ENCODE measurements around the gene BLNK.

DNA sequence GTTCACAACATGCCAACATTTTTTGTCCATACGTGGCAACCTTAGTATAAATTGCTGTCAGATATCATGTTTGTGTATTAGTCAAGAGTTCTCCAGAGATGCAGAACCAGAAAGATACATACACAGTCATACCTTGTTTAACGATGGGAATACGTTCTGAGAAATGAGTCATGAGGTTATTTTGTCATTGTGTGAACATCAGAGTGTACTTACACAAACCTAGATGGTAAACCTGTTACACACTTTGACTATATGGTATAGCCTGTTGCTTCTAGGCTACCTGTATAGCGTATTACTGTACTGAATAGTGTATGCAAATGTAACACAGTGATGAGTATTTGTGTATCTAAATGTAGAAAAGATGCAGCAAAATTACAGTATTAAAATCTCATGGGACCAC, 118.9 kb downstream of the BLNK start:
- TF ChIP-seq, protein P1, sequence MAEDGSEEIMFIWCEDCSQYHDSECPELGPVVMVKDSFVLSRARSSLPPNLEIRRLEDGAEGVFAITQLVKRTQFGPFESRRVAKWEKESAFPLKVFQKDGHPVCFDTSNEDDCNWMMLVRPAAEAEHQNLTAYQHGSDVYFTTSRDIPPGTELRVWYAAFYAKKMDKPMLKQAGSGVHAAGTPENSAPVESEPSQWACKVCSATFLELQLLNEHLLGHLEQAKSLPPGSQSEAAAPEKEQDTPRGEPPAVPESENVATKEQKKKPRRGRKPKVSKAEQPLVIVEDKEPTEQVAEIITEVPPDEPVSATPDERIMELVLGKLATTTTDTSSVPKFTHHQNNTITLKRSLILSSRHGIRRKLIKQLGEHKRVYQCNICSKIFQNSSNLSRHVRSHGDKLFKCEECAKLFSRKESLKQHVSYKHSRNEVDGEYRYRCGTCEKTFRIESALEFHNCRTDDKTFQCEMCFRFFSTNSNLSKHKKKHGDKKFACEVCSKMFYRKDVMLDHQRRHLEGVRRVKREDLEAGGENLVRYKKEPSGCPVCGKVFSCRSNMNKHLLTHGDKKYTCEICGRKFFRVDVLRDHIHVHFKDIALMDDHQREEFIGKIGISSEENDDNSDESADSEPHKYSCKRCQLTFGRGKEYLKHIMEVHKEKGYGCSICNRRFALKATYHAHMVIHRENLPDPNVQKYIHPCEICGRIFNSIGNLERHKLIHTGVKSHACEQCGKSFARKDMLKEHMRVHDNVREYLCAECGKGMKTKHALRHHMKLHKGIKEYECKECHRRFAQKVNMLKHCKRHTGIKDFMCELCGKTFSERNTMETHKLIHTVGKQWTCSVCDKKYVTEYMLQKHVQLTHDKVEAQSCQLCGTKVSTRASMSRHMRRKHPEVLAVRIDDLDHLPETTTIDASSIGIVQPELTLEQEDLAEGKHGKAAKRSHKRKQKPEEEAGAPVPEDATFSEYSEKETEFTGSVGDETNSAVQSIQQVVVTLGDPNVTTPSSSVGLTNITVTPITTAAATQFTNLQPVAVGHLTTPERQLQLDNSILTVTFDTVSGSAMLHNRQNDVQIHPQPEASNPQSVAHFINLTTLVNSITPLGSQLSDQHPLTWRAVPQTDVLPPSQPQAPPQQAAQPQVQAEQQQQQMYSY (CRISPR knock-in tag; IDR thresholded peaks at IDR 0.05): no peak
- TF ChIP-seq NR2C2 (CRISPR knock-in tag; IDR thresholded peaks at IDR 0.05; ENCODE audit: borderline replicate concordance): no peak
- TF ChIP-seq NFKB2 (CRISPR knock-in tag; IDR thresholded peaks at IDR 0.05; ENCODE audit: borderline replicate concordance): no peak
- no peak for TF ChIP-seq ZNF274 (CRISPR knock-in tag; IDR thresholded peaks at IDR 0.05)
- no peak for TF ChIP-seq TCF7L2 (IDR thresholded peaks at IDR 0.05; ENCODE audit: low read depth, low read length)
- TF ChIP-seq JUN (CRISPR knock-in tag; IDR thresholded peaks at IDR 0.05): no peak
- TF ChIP-seq MTA3 (CRISPR knock-in tag; IDR thresholded peaks at IDR 0.05): no peak
- TF ChIP-seq ADNP (CRISPR knock-in tag; IDR thresholded peaks at IDR 0.05): no peak
- no peak for TF ChIP-seq ZNF354B (CRISPR knock-in tag; IDR thresholded peaks at IDR 0.05)
- no peak for TF ChIP-seq POLR2AphosphoS5 (IDR thresholded peaks at IDR 0.05; ENCODE audit: low read depth, low read length)
- TF ChIP-seq, protein P2, sequence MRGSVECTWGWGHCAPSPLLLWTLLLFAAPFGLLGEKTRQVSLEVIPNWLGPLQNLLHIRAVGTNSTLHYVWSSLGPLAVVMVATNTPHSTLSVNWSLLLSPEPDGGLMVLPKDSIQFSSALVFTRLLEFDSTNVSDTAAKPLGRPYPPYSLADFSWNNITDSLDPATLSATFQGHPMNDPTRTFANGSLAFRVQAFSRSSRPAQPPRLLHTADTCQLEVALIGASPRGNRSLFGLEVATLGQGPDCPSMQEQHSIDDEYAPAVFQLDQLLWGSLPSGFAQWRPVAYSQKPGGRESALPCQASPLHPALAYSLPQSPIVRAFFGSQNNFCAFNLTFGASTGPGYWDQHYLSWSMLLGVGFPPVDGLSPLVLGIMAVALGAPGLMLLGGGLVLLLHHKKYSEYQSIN (CRISPR knock-in tag; IDR thresholded peaks at IDR 0.05; ENCODE audit: borderline replicate concordance): no peak
- TF ChIP-seq ZNF263 (CRISPR knock-in tag; IDR thresholded peaks at IDR 0.05): no peak
- TF ChIP-seq MLX (CRISPR knock-in tag; IDR thresholded peaks at IDR 0.05): no peak
- TF ChIP-seq XRCC5 (optimal IDR thresholded peaks at IDR 0.05; ENCODE audit: low read length): no peak
